Measurements from ENCODE around the gene CSRNP2. TPM values are rescaled to one million over a fixed set of nuclear protein-coding genes. Genes with fewer than 3 reads are reported as not detected.
"Not testable (repeated sequence)": the region's sequence is repeated elsewhere in the genome, so short reads cannot be mapped to it uniquely, and the experiment has no call there.

Gene CSRNP2
- total RNA-seq, 2 donors from 2014 or later: 13.6 to 17.1 TPM

DNA sequence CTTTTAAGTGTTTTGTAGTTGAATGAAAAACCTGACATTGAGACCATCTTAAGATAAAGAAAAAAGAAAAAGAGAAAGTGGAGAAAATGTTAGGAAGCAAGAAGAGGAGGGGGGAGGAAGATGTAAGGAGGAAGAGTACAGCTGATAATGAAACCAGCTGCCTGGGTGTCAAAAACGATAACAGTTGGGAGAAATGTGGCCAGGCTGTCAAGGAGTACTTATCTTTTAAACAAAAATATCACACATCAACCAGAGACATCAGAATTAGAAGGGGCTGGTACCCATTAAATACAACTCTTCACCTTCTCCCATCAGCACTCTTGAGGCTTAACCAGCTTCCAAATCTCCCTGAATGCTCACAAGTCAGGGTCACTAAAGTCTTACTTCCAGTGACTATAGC lies 61.7 kb downstream of the CSRNP2 start:
- no peaks in the 10 kb centered on the region for H3K9me3 ChIP-seq
- no peaks in the 10 kb centered on the region for H3K27me3 ChIP-seq
- intact Hi-C loops (cut with DNase I): no loop called here
- no peaks in the 10 kb centered on the region for H3K4me1 ChIP-seq
- H3K36me3 ChIP-seq: no peaks in the 10 kb centered on the region
- H3K27ac ChIP-seq: no peak overlapping the region
- no peak for DNase-seq
- TF ChIP-seq CTCF (IDR thresholded peaks at IDR 0.05): no peak
- H3K4me3 ChIP-seq: no peak overlapping the region
- no peak overlapping the region for H3K9ac ChIP-seq (ENCODE audit: low read depth in 2 of 2, low read length in 2 of 2)

DNA sequence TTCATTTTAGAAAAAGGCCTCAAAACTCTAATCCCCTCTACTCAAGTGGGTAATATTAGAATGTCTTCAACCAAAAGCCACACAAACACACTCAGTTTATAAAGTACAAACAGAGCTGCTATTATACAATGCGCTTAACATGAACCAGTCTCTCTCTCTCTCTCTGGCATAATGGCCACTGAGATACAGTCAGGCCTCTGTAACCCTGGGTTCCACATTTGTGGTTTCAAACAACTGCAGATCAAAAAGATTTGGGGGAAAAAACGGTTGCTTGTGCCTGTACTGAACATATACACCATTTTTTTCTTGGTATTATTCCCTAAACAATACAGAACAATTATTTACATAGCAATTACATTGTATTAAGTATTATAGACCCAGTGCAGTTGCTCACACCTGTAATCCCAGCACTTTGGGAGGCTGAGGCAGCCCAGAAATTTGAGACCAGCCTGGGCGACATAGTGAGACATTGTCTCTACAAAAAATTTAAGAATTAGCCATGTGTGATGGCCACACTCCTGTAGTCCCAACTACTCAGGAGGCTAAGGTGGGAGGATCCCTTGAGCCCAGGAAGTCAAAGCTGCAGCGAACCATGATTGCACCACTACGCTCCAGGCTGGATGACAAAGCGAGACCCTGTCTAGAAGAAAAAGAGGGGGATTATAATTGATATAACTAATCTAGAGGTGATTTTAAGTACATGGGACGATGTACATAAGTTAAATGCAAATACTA lies 62.8 kb downstream of the CSRNP2 start:
- H3K4me3 ChIP-seq: no peak overlapping the region
- H3K4me1 ChIP-seq: no peaks in the 10 kb centered on the region
- H3K27me3 ChIP-seq: no peaks in the 10 kb centered on the region
- no peak for TF ChIP-seq CTCF (IDR thresholded peaks at IDR 0.05)
- H3K36me3 ChIP-seq: no peaks in the 10 kb centered on the region
- intact Hi-C loops (cut with DNase I): no loop called here
- no peak overlapping the region for H3K27ac ChIP-seq
- DNase-seq: no peak
- no peak overlapping the region for H3K9ac ChIP-seq (ENCODE audit: low read depth in 2 of 2, low read length in 2 of 2)
- H3K9me3 ChIP-seq: no peaks in the 10 kb centered on the region

DNA sequence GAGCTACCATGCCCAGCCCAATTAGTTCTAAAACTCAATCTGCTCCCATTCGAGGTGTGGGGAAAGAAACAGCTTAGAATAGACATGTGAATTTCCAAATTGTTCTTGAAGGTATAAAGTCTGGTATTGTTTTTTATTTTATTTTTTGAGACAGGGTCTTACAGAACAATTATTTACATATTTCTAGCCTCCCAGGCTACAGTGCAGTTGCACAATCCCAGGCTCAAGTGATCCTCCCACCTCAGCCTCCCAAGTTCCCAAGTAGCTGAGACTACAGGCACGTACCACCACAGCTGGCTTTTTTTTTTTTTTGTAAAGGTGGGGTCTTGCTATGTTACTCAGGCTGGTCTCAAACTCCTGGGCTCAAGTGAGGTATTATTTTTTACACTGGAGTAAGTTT lies 63.5 kb downstream of the CSRNP2 start:
- intact Hi-C loops (cut with DNase I): no loop called here

DNA sequence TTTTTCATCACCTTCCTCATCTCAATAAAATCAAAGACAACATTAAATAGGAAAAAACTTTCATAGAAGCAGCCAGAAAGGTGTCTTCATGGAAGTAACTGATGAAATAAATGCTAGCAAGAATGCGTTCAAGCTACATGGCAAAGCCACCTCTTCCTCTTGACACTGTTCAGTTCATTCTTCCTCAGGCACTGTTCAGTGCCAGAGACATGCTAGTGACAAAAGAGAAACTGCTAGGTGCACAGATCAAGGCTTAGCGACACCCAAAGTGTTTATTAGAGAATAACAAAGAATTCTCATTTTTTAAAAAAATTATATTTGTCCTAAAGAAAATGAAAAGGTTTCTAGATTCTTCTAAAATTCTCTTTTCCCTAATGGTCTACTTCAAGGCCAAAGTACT lies 64.4 kb downstream of the CSRNP2 start:
- Histone ChIP-seq H3K27ac (no peak overlapping the region), H3K27me3 (no peaks in the 10 kb centered on the region), H3K9me3 (no peaks in the 10 kb centered on the region), H3K4me1 (no peaks in the 10 kb centered on the region), H3K9ac (ENCODE audit: low read depth in 2 of 2, low read length in 2 of 2) (no peak overlapping the region), H3K36me3 (no peaks in the 10 kb centered on the region), H3K4me3 (no peak overlapping the region)
- intact Hi-C loops (cut with DNase I): no loop called here
- no peak for DNase-seq
- no peak for TF ChIP-seq CTCF (IDR thresholded peaks at IDR 0.05)

More for the DNA sequence above, 63.5 kb downstream of the CSRNP2 start:
- Histone ChIP-seq H3K9ac (ENCODE audit: low read depth in 2 of 2, low read length in 2 of 2) (no peak overlapping the region), H3K36me3 (no peaks in the 10 kb centered on the region), H3K4me3 (no peak overlapping the region), H3K9me3 (no peaks in the 10 kb centered on the region), H3K27me3 (no peaks in the 10 kb centered on the region), H3K27ac (no peak overlapping the region), H3K4me1 (no peaks in the 10 kb centered on the region)
- no peak for TF ChIP-seq CTCF (IDR thresholded peaks at IDR 0.05)
- DNase-seq: no peak

GRCh38 chr12:51017452-51017851 lies 65.9 kb downstream of the CSRNP2 start:
- H3K27ac ChIP-seq: no peak overlapping the region
- intact Hi-C loops (cut with DNase I): no loop called here
- H3K4me1 ChIP-seq: no peaks in the 10 kb centered on the region
- DNase-seq: no peak
- TF ChIP-seq CTCF (IDR thresholded peaks at IDR 0.05): no peak
- H3K27me3 ChIP-seq: no peaks in the 10 kb centered on the region
- H3K4me3 ChIP-seq: no peak overlapping the region
- H3K9me3 ChIP-seq: no peaks in the 10 kb centered on the region
- H3K36me3 ChIP-seq: no peaks in the 10 kb centered on the region
- no peak overlapping the region for H3K9ac ChIP-seq (ENCODE audit: low read depth in 2 of 2, low read length in 2 of 2)

DNA sequence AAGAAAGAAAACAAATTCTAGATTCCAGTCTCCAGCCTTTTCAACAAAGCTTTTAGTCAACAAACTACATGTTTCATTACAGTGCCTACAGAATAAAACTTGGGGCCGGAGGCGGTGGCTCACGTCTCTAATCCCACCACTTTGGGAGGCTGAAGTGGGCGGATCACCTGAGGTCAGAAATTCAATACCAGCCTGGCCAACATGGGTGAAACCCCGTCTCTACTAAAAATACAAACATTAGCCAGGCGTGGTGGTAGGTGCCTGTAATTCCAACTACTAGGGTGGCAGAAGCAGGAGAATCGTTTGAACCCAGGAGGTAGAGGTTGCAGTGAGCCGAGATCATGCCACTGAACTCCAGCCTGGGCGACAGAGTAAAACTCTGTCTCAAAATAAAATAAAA lies 68.9 kb downstream of the CSRNP2 start:
- H3K4me1 ChIP-seq; DNase-seq; H3K36me3 ChIP-seq; H3K4me3 ChIP-seq; H3K27ac ChIP-seq; H3K9me3 ChIP-seq; H3K27me3 ChIP-seq; intact Hi-C loops (cut with DNase I); H3K9ac ChIP-seq (ENCODE audit: low read depth in 2 of 2, low read length in 2 of 2): not testable (repeated sequence)
